Activated CD8-positive, alpha-beta T cell treated with anti-CD3 and anti-CD28 coated beads for 36 hours (primary cell): Measurements from ENCODE around the gene UCHL5. TPM values are rescaled to one million over a fixed set of nuclear protein-coding genes. Genes with fewer than 3 reads are reported as not detected.
A peak's percentile ranks its signal among the peaks of the same experiment; 100 is the strongest.
"Not testable (repeated sequence)": the region's sequence is repeated elsewhere in the genome, so short reads cannot be mapped to it uniquely, and the experiment has no call there.

Source experiments
- ATAC-seq: fragments of 200-7000 bp; cut with Tn5 transposase; one replicate; pipeline ENCODE4 v1.10.0; 2021; ENCODE audit warnings: mild to moderate bottlenecking, moderate library complexity
- CTCF ChIA-PET: fragments of 350-600 bp; sonication (Branson Sonifier 250); formaldehyde crosslinking; loops from one replicate; lab custom pipeline; 2021; ENCODE audit warnings: antibody characterized with exemption; lab: Charles Lee
- POLR2A ChIA-PET: fragments of 350-600 bp; sonication (Branson Sonifier 250); formaldehyde crosslinking; loops from one replicate; lab custom pipeline; 2021; ENCODE audit warnings: antibody characterized with exemption; lab: Charles Lee
- DNase-seq: peaks from one replicate; pipeline ENCODE4 v3.0.0-alpha.2; 2020
- H3K27ac Mint-ChIP-seq: one replicate; pipeline ENCODE4 v1.8.0; 2021; ENCODE audit warnings: mild to moderate bottlenecking, mixed read lengths
- H3K27me3 Mint-ChIP-seq: one replicate; pipeline ENCODE4 v1.8.0; 2021; ENCODE audit warnings: mixed read lengths
- H3K36me3 Mint-ChIP-seq: one replicate; pipeline ENCODE4 v1.8.0; 2021; ENCODE audit warnings: low read depth, mixed read lengths
- H3K4me1 Mint-ChIP-seq: one replicate; pipeline ENCODE4 v1.8.0; 2021; ENCODE audit warnings: low read depth, mixed read lengths
- H3K4me3 Mint-ChIP-seq: one replicate; pipeline ENCODE4 v1.8.0; 2021; ENCODE audit warnings: mild to moderate bottlenecking, moderate library complexity, mixed read lengths
- H3K9me3 Mint-ChIP-seq: one replicate; pipeline ENCODE4 v1.8.0; 2021; ENCODE audit warnings: mixed read lengths
- intact Hi-C: fragments of 100-400 bp; cut with micrococcal nuclease; formaldehyde crosslinking; loops from one replicate; pipeline ENCODE4 v1.10.0; 2022
- total RNA-seq, 2 experiments: library from RNA; stranded (reverse); gene quantifications; one replicate each; pipeline ENCODE4 v1.2.3, GENCODE V29; 2021
- TF ChIP-seq, protein P1 (sequence below): fragments of 200-600 bp; IDR thresholded peaks from one replicate; pipeline ENCODE4 v1.8.0; 2022; ENCODE audit warnings: antibody characterized with exemption, mild to moderate bottlenecking

The UCHL5 gene
- total RNA-seq, 2 experiments from 2014 or later: 81.3 to 85.7 TPM

DNA sequence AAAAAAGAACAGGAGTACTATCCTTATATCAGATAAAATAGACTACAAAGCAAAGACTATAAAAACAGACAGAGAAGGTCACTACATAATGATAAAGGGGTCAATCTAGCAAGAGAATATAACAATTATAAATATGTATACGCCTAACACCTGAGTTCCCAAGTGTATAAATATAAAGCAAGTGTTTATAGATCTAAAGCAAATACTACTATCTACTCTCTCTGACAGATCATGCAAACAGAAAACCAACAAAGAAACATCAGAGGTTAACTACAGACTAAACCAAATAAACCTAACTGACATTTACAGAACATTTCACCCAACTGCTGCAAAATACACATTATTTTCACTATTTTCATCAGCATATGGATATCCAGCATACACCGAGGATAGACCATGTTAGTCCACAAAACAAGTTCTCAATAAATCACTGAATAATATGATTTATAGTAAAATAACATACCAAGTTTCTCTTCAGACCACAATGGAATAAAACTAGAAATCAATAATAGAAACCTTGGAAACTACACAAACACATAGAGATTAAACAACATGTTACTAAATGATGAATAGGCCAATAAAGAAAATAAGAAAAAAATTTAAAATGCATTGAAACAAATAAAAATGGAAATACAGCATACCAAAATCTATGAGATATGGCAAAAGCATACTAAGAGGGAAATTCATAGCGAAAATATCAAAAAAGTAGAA is 22.7 kb downstream of the UCHL5 start:
- H3K27ac Mint-ChIP-seq: no peak overlapping the region
- CTCF ChIA-PET: no interaction called here

DNA sequence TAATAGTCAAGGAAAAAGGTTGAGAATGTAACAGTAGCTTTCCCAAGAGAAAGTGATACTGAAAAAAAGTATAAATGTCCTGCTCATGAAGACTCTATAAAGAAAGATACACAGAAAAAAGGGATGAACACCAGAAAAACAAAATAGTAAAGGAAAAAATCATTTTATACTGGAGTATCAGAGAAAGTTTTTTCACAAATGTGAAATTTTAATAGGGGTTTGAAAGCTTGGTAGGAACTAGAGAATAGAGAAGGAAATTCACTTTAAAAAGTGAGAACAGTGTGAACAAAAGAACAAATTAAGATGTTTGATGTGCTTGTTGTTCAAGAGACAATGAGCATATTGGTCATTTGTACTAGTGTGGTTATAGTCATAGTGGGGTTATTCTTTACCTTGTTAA is 25.6 kb downstream of the UCHL5 start:
- ChIA-PET POLR2A (interaction anchor here (2.3 kb wide), 1 partner anchor 25 kb away, joined by 7 read pairs; the partner anchor contains the start of genes RO60 and UCHL5), CTCF (no interaction called here)
- peaks cover 33% of the 10 kb centered on the region for H3K36me3 Mint-ChIP-seq

More for the DNA sequence above, 22.7 kb downstream of the UCHL5 start:
- H3K27me3 Mint-ChIP-seq: no peaks in the 10 kb centered on the region
- peaks cover 43% of the 10 kb centered on the region for H3K4me1 Mint-ChIP-seq
- ATAC-seq (no peak), DNase-seq (no peak)
- POLR2A ChIA-PET: no interaction called here
- H3K36me3 Mint-ChIP-seq: peaks cover 46% of the 10 kb centered on the region
- H3K9me3 Mint-ChIP-seq: no peaks in the 10 kb centered on the region
- intact Hi-C loops: no loop called here
- no peak overlapping the region for H3K4me3 Mint-ChIP-seq
- TF ChIP-seq, protein P1, sequence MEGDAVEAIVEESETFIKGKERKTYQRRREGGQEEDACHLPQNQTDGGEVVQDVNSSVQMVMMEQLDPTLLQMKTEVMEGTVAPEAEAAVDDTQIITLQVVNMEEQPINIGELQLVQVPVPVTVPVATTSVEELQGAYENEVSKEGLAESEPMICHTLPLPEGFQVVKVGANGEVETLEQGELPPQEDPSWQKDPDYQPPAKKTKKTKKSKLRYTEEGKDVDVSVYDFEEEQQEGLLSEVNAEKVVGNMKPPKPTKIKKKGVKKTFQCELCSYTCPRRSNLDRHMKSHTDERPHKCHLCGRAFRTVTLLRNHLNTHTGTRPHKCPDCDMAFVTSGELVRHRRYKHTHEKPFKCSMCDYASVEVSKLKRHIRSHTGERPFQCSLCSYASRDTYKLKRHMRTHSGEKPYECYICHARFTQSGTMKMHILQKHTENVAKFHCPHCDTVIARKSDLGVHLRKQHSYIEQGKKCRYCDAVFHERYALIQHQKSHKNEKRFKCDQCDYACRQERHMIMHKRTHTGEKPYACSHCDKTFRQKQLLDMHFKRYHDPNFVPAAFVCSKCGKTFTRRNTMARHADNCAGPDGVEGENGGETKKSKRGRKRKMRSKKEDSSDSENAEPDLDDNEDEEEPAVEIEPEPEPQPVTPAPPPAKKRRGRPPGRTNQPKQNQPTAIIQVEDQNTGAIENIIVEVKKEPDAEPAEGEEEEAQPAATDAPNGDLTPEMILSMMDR: no peak

DNA sequence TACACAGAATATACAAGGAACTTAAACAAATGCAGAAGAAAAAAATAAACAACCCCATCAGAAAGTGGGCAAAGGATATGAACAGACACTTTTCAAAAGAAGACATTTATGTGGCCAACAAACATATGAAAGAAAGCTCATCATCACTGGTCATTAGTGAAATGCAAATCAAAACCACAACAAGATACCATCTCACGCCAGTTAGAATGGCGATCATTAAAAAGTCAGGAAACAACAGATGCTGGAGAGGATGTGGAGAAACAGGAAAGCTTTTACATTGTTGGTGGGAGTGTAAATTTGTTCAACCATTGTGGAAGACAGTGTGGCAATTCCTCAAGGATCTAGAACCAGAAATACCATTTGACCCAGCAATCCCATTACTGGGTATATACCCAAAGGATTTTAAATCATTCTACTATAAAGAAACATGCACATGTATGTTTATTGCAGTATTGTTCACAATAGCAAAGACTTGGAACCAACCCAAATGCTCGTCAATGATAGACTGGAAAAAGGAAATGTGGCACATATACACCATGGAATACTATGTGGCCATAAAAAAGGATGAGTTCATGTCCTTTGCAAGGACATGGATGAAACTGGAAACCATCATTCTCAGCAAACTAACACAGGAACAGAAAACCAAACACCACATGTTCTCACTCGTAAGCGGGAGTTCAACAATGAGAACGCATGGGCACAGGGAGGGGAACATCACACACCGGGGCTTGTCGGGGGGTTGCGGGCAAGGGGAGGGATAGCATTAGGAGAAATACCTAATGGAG is 26.3 kb downstream of the UCHL5 start:
- intact Hi-C loops, ATAC-seq, H3K27ac Mint-ChIP-seq, H3K4me3 Mint-ChIP-seq, H3K27me3 Mint-ChIP-seq, H3K9me3 Mint-ChIP-seq, DNase-seq: not testable (repeated sequence)
- H3K36me3 Mint-ChIP-seq: peaks cover 32% of the 10 kb centered on the region
- CTCF ChIA-PET: interaction anchor here (1.2 to 1.3 kb wide), 3 partner anchors 41 to 559 kb away, joined by 3 to 5 read pairs (median 3); no protein-coding TSS in a partner anchor
- POLR2A ChIA-PET: interaction anchor here (2.3 kb wide), 1 partner anchor 26 kb away, joined by 7 read pairs; the partner anchor contains the start of genes RO60 and UCHL5
- H3K4me1 Mint-ChIP-seq: peaks cover 28% of the 10 kb centered on the region

More for the DNA sequence above, 25.6 kb downstream of the UCHL5 start:
- Mint-ChIP-seq H3K27me3 (no peaks in the 10 kb centered on the region), H3K4me1 (peaks cover 29% of the 10 kb centered on the region), H3K9me3 (no peaks in the 10 kb centered on the region), H3K4me3 (no peak overlapping the region), H3K27ac (no peak overlapping the region)
- TF ChIP-seq, protein P1: no peak
- no peak for DNase-seq
- intact Hi-C loops: no loop called here
- ATAC-seq: no peak

DNA sequence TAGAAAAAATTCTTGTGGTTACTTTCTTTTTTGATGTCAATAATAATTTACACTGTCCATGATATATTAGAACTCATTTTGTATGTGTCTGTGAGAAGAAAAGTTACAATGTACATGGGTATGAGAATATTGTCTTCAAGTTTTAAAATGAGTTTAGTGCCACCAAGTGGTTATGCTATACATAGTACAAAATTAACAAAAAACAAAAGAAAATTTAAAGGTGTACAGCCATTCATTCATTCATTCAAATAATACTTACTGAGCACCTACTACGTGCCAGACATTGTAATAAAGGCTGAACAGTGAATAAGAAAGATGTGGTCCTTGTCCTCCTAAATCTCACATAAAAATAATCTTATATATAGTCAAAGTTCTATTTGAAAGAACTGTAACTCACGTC is 27.7 kb downstream of the UCHL5 start:
- Mint-ChIP-seq H3K27ac (no peak overlapping the region), H3K36me3 (peaks cover 23% of the 10 kb centered on the region), H3K4me1 (peaks cover 19% of the 10 kb centered on the region), H3K9me3 (no peaks in the 10 kb centered on the region), H3K4me3 (no peak overlapping the region), H3K27me3 (no peaks in the 10 kb centered on the region)
- ChIA-PET POLR2A (interaction anchor here (2.3 kb wide), 1 partner anchor 27 kb away, joined by 7 read pairs; the partner anchor contains the start of genes RO60 and UCHL5), CTCF (interaction anchor here (1.3 kb wide), 2 partner anchors 225 to 558 kb away, joined by 3 to 5 read pairs; no protein-coding TSS in a partner anchor)
- TF ChIP-seq, protein P1: peak; percentile 22
- intact Hi-C loops: no loop called here
- ATAC-seq (peak; percentile 51), DNase-seq (no peak)

DNA sequence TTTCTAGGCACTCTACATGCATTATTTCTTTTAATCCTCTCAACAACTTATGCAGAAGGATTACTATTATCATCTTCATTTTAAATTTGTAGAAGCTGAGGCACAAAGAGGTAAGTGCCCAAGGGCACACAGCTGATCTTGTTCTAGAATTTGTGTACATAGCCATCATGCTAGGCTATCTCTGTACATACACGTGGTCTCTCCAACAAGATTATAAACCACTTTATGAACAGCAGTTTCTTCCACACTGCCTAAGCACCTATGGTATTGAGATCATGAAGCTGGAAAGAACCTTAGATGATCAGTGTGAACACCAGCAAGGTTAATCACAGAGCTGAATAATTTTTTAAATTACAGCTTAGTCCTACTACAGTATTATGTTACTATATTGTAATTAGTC is 28.9 kb downstream of the UCHL5 start:
- Mint-ChIP-seq H3K4me3 (no peak overlapping the region), H3K9me3 (no peaks in the 10 kb centered on the region), H3K27ac (no peak overlapping the region), H3K27me3 (no peaks in the 10 kb centered on the region), H3K4me1 (peaks cover 18% of the 10 kb centered on the region), H3K36me3 (peaks cover 29% of the 10 kb centered on the region)
- ChIA-PET CTCF (interaction anchor here (1.2 to 1.5 kb wide), 3 partner anchors 11 to 229 kb away, joined by 3 to 5 read pairs (median 4); no protein-coding TSS in a partner anchor), POLR2A (no interaction called here)
- TF ChIP-seq, protein P1: no peak
- intact Hi-C loops: no loop called here
- no peak for ATAC-seq
- DNase-seq: no peak
